IgD-negative memory B cell (primary cell): ENCODE measurements around the gene RNF126. TPM values are rescaled to one million over a fixed set of nuclear protein-coding genes. Genes with fewer than 3 reads are reported as not detected.

Source experiments
- polyA plus RNA-seq: library from polyadenylated mRNA; unstranded; fragments of 300-500 nt; fragmentation: Illumina TruSeq; gene quantifications from one replicate; pipeline ENCODE4 v1.2.3, GENCODE V29; 2021

Gene RNF126
- polyA plus RNA-seq, 1 donor from 2014 or later = 108 TPM

Other genes with a start within 250 kb of the RNF126 start
- not detected for gene SHC2, start 202.2 kb downstream of the RNF126 start, polyA plus RNA-seq
- gene MADCAM1, start 166.7 kb downstream of the RNF126 start, polyA plus RNA-seq = 0.36 TPM
- gene TPGS1, start 155.7 kb downstream of the RNF126 start, polyA plus RNA-seq = 13.8 TPM
- gene CDC34, start 131.5 kb downstream of the RNF126 start, polyA plus RNA-seq = 20.1 TPM
- 15.8 TPM for gene GZMM, start 119.2 kb downstream of the RNF126 start, polyA plus RNA-seq
- 287 TPM for gene BSG, start 90.6 kb downstream of the RNF126 start, polyA plus RNA-seq
- gene HCN2, start 73.3 kb downstream of the RNF126 start, polyA plus RNA-seq = not detected
- 41.9 TPM for gene POLRMT, start 29.7 kb downstream of the RNF126 start, polyA plus RNA-seq
- gene FGF22, start 23.3 kb downstream of the RNF126 start, polyA plus RNA-seq = not detected
- 1.7 TPM for gene FSTL3, start 13.2 kb upstream of the RNF126 start, polyA plus RNA-seq
- gene PRSS57, start 32.2 kb upstream of the RNF126 start, polyA plus RNA-seq = not detected
- gene PALM, start 45.7 kb upstream of the RNF126 start, polyA plus RNA-seq = not detected
- not detected for gene MISP, start 87.9 kb upstream of the RNF126 start, polyA plus RNA-seq
- gene PTBP1, start 134.2 kb upstream of the RNF126 start, polyA plus RNA-seq = 163 TPM
- gene PLPPR3, start 158.7 kb upstream of the RNF126 start, polyA plus RNA-seq = not detected
- not detected for gene AZU1, start 164.6 kb upstream of the RNF126 start, polyA plus RNA-seq
- gene PRTN3, start 177.8 kb upstream of the RNF126 start, polyA plus RNA-seq = not detected
- not detected for gene ELANE, start 189.1 kb upstream of the RNF126 start, polyA plus RNA-seq
- 6.3 TPM for gene CFD, start 196.4 kb upstream of the RNF126 start, polyA plus RNA-seq
- gene MED16, start 230.0 kb upstream of the RNF126 start, polyA plus RNA-seq = 138 TPM
- not detected for gene RNU6-9, start 230.3 kb upstream of the RNF126 start, polyA plus RNA-seq